HG03457 (cell line): ENCODE results near the gene CALB2.
"Not testable (repeated sequence)": the region's sequence is repeated elsewhere in the genome, so short reads cannot be mapped to it uniquely, and the experiment has no call there.

Experiments used
- ATAC-seq: cut with Tn5 transposase; IDR thresholded peaks from one replicate; pipeline ENCODE4 v1.9.1; 2021; ENCODE audit warnings: moderate number of reproducible peaks; ENCODE audit not compliant: unreplicated experiment

The CALB2 gene, protein sequence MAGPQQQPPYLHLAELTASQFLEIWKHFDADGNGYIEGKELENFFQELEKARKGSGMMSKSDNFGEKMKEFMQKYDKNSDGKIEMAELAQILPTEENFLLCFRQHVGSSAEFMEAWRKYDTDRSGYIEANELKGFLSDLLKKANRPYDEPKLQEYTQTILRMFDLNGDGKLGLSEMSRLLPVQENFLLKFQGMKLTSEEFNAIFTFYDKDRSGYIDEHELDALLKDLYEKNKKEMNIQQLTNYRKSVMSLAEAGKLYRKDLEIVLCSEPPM

DNA sequence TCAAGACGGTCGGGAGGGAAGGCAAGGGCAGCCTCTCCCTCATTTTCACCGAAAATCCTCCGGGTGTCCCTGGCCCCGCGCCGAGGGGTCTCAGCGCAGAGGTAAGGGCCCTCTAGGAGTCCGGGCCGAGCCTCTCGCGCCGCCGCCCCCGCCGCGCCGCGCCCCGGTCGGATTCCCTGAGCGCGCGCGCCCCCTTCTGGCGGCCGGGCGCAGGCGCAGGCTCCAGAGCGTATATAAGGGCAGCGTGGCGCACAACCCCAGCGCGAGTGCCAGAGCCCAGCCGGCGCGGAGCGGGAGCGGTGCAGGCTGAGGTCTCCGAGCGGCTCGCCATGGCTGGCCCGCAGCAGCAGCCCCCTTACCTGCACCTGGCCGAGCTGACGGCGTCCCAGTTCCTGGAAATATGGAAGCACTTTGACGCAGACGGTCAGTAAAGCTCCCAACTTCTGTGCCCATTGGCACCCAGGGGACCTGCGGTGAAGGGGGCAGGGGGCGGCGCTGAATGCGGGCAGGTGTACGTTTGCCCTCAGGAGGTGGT lies at the start of gene CALB2:
CALB2 (plus strand) TSS at position 260 of the 535 bp plus-strand sequence; CDS start at position 330, 70 bp downstream.
- no peak for ATAC-seq

DNA sequence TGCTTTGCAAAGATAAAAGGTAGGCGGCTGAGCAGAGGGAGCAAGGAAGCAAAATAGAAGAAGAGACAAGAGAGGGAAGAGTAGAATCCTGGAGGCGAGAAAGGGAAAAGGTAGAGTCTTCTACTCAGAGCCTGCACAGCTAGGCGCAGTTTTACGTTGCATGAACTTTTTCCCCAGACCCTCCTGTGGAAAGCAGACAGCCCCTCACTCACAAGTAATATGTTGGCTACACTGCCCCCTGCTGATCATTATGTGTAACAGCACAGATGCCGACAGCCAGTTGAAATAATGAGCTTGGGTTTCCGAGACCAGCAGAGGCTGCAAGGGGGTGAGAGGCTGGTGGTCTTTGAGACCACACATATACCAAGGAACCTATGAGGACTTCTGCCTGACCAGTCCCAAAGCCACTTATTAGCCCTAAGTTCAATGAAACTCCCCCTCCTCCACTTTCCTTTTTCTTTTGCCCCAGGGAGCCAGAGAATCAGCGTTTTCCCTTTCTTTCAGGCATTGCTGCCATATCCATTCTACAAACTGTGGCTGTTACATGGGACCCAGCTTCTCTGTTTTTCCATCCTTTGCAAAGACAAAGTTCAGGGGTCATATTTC lies 46.9 kb upstream of the CALB2 start:
- ATAC-seq, result no peak

DNA sequence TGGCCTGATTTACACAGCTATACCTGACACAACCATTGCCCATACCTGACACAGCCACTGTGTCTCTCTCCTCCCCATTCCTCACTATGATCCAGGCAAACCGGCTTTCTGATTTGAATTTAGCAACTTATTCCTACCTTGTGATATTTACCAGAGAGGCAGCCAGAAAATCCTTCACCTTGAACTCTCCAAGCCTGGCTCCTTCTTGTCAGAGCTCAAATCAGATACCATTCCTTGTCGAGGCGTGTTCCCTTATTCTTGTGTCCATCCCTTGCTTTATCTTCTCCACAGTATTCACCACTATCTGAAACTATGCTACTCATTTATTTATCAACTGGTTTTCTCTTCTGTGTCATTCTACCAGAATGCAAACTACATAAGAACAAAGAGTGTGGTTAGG lies 44.9 kb upstream of the CALB2 start:
- not testable (repeated sequence) for ATAC-seq

DNA sequence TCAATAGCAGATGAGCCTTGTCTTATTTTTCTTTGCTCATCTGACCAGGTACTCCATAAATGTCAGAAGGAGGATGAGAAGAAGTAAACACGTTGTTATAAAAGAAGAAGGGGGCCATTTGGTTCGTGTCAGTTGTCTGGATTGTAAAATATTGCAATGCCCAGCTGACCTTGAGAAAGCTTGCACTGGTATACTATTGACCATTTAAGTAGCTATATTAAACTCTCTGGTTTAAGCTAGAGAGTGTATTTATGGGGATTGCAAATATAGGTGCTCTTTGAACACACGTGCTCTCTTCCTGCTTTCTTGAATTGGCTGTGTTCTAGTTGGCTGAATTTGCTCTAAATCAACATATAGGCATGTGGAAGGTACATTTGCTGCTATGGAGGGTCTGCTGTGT lies 43.3 kb upstream of the CALB2 start:
- no peak for ATAC-seq

DNA sequence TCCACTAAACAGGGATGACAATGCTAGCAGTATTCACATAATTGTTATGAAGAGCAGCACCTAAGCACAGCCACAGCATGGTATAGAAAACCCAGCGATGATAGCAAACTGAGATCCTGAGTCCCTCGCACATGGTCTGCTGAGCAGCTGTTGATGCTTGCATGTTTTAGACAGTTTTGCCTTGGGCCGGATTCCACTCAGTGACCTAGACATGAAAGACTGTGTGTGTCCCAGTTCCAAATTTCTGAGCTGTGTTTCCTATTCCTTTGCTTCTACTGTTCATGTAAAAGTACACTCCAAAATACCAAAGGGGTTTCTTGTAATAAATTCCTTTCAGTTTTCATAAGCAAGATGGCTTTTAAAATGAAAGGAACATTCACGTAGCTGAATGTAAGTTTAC lies 38.5 kb upstream of the CALB2 start:
- ATAC-seq, result no peak

DNA sequence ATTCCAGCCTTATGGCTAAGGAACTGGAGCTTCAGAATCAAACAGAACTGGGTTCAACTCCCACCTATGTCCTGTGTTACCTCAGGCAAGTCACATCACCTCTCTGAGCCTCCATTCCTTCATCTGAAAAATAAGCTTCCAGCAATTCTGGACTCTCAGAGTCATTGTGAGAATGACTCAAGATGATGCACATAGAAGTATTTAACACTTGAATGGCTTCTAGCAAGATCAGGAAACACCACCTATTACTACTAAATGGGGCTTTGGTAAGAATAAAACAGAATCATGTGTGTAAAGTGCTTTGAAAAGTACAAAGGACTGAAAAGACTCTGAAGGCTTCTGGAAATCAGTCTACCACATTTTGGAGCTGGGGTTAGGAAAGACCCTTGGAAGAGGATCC lies 30.8 kb upstream of the CALB2 start:
- no peak for ATAC-seq

DNA sequence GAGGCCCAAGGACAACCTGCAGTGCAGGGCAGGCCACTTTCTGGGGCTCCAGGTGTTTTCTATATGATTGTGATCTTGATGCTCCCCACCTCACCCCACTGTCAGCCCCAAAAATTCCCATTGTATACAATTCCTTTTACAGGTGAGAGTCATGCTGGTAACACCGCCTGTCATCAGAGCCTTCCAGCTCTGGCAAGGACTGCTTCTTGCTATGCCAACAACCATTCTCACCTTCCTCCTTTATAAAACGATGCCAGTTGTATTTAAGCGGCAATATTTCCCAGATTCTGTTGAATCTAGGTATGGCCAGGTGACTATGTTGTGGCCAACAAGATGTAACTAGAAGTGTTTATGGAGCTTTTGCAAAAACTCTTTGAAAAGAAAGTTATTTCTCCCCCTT lies 30.4 kb upstream of the CALB2 start:
- ATAC-seq, result no peak

DNA sequence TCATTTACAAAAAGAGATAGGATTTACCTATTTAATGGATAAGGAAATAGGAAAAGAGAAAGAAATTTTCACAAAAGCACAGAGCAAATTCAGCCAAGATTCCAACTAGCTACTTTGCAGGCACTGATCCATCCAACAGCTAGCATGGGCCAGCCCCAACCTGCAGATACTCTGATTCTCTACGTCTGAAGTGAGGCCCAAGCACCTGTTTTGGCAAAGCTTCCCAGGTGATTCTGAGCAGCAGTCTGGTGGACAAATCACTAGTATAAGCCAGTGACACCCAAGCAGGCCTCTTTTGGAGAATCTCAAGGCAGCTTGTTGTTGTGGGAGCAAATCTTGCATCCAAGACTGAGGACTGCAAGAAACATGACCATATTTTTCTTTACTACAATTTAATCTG lies 20.9 kb upstream of the CALB2 start:
- no peak for ATAC-seq

DNA sequence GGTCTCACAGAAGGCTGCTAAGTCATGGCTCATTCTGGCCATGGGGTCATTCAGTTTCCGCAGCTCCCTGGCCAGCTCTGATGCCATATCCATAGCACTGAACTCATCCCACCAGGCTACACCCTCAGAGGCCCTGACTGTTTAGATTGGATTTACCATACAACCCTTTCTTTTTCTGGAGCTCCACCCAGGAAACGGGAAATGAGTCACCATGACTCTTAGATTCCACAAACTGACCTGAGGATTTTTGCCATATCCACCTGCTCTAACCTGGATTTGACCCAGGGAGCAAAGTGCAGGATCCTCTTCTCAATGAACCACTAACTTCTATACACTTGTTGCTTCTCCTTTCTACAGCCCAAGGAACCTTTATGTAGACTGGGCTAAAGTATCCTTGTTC lies 20.3 kb upstream of the CALB2 start:
- no peak for ATAC-seq

DNA sequence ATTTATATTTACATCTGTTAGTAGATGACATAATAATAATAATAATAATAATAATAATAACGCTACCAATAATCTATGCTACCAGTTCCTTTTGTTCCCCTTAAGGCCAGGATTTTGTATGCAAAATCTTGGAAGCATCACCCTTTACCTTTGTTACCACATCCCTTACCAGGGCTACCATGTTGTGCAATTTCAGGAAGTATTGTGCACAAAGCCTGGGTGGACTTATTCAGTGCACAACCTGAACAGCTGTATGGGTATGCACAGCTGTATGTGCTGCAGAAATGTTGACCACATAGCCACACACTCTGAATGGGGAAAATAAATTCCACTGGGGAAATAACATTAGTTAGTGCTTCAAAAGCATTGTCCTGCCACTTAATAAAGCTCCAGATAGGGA lies 19.9 kb upstream of the CALB2 start:
- ATAC-seq, result no peak

DNA sequence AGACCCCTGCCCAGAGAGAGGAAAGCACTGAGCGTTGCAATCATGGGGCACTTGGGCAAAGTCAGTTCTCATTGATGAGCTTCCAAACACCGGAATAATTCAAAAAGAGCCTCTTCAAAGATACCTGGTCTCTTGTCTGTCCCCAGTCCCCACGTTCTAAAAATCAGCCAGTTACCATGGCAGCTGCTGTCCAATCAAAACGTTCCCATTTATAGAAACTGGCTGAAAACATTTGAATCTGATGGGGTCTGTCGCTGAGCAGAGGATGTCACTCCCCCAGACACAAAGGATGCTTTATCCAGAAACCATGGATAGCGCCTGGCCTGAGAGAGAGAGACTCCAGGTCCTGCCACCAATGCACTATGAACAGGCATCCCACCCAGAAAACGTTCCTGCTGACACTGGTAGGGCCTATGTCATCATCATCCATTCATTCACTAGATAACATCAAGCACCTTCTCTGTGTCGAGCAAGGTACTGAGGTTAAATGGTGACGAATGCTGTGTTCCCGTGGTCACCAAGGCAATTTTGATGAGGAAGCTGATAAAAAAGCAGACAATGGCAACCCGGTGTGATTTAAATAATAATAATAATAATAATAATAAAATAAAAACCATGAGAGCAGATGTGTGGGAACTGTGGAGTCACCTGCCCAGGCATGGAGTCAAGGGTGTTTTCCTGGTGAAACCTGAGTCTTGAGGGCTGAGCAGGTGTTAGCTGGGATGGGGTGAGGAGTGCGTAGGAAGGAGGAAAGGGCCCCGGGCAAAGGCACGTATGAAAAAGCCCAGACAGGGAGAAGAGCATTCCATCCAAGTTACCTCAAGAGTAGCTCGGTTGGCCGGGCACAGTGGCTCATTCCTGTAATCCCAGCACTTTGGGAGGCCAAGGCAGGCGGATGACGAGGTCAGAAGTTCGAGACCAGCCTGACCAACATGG lies 19.0 kb upstream of the CALB2 start:
- no peak for ATAC-seq

DNA sequence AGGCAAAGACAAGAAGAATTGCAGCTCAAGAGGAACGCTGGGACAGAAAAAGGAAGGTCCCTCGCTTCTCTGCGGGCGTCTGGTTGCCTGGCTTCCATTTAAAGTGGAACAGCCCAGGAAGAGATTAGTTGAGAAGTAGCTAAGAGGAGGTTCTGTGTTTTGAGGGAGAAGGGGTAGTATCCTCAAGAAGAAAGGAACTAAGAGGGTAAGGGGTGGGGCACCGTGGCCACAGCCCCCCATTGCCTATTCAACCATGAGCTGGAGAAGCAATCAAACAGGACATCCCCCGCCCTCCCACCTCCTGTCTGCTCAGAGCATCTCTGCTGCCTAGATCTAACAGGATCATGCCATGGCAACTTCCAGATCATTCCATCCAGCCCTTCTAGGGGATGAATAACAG lies 18.1 kb upstream of the CALB2 start:
- no peak for ATAC-seq

DNA sequence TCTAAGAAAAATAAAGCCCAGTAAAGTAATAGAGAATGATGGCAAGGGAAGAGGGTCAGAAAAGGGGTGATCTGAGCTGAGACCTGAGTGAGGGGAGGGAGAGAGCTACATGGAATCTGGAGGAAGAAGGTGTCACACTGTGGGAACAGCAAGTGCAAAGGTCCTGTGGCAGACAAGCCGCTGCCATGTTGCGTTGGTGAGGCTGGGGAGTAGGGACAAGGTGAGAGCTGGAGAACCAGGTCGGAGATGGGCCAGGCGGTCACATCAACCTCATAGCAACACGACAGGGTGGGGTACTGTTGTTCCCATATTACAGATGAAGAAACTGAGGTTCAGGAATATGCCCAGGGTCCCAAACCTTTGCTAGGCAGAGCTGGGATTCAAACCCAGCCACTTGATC lies 16.6 kb upstream of the CALB2 start:
- no peak for ATAC-seq

DNA sequence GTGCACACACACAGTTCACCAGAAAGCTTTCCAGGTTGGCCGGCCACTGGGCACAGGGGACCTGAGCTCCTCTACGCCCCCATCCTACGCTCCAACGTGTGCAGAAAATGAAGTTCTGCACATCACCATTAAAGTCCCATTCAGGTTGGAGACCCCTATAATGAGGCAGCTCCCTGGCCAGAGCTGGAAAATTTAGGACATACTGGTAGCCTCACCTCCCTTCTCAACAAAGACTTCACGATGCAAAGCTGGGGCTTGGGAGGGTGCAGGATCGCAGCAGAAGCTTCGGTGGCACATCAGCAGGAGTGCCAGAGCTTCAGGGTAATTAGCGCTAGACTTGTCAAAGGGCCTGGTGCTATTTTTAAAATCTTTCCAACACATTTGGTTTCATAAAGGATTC lies 15.4 kb upstream of the CALB2 start:
- no peak for ATAC-seq

DNA sequence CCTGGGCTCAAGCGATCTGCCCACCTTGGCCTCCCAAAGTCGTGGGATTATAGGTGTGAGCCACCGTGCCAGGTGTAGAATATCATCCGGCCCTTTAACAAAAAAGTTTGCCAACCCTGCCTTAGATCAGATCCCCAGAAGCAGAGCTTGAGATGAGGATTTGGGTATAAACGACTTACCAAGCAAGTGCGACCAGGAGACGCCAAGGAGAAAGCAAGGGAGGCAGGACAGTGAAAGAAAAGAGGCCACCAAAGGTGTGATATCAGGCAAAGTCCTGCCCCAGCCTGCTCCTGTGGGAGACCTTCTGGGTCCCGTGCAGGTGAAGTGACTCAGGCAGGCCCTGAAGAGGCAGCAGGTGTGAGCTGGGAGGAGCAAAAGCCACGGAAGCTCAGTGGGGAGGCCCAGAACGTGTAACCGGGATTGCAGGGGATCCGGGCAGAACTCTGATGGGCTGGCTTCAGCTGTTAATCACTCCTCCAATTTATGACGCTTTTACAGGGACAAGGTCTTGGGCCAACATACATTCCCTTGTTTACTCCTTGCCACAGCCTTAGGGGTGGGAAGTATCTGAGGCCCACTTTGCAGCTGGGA lies 14.1 kb upstream of the CALB2 start:
- no peak for ATAC-seq

DNA sequence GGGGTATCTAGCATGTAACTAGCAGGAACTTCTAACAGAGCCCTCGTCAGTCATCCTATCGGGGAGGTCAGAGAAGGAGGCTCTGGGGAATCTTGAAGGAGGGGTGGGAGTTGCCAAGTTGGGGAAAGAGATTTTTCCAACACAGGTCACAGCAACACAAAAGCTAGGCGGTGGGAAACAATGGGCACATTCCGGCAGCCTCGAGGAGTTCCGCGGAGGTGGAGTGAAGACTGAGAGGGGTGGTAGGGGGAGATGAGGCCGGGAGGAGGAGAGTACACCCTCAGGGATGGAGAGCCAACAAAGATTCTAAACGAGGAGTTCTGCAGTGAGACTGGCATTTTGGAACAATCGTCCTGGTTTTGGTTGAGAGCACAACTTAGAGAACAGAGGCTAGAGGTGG lies 13.5 kb upstream of the CALB2 start:
- no peak for ATAC-seq

DNA sequence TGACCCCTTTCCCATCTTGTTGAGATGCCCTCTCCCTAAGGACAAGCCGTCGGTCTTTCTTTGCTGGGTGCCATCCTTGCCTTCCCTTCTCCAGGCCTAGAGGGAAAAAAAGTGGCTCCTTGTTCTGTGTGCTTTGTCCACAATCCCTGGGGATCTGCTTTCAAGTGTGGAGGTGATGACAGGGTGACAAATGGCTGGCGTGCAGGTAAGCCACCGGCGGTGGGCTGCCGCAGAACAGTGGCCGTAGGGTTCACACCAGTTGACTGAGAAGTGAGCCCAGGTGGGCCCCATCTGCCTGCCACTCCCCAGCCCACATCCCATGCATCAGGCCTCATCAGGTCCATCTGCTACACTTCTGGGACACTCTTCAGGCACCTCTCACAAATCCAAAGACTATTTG lies 11.4 kb upstream of the CALB2 start:
- no peak for ATAC-seq

DNA sequence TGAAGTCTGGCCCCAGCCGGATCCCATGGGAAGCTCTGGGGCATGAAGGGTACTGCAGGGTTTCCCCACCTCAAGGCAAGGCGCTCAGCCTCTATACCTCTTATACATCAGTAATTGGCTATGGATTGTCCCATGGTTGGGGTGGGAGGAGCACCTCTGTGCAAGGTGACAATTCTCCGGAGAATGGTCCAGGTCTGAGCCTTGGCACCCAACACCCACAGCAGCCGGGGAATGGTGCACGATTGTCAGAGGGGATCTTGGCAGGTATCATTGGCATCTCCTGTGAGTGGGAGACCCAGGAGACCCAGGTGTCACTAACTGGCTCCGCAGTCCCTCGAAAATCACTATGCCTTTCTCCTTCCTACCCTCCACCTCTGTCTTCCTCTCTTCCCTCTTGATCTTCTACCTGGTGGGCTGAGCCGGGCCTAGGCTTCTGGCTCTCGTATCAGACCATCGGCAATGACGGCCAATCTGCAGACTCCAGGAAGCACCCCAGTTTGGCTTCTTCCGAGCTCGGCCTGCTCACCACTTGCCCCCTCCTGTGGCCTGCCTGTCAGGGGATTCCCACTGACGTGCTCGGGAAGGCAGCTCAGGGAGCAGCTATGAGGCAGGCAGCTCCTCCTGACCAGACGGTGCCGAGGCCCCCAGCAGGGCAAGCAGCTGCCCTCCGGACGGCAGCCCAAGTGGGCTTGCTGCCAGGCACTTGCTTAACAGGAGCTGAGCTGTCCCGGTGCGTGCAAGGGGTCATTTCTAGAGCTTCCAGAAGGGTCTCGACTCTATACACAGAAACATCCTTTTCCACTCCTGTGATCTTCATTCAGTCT lies 10.0 kb upstream of the CALB2 start:
- no peak for ATAC-seq

DNA sequence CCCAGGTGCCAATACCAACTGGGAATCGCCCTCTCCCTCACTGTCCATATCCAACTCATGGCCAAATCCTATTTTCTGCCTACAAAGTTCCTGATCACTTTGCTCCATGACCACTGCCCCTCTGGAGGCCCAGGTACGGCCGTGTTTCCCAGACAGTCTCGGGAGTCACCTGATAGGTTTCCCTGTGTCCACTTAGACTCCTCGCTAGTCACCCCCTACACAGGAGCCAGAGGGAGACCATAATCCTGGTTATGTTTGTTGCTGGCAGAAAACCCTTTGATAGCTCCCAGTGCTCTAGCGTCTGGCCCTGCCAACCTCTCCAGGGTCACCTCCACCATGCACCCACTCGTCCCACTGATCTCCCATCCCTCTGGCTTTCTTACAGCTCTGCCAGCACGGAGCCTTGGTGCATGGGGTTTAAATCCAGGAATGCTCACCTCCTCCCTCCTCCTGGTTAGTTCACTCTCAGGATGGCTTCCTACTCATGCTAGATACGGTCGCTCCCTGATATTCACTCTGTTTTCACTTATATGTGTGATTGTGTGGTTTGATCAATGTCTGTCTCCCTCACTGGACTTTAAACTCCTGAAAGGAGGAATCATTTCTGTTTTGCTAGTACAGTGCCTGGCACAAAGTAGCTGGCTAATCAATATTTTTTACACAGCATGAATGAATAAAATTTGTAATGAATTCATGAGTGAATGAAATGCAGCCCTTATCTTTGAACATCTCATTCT lies 7.5 kb upstream of the CALB2 start:
- no peak for ATAC-seq

DNA sequence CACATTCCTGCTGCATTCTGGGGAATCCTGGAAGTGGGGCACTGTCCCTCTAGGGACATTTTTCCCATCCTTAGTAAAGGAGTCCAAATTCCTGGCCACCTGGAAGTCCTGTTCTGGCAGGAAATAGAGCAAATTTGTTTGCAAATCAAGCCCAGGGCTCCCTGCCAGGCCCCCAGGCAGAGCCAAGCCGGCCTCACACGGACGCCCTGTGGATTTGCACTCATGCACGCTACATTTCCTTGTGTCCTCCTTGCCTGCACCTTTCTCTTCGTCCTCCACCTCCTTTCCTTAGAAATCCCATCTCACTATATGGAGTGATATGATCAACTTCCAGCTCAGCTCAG lies 7.0 kb upstream of the CALB2 start:
- no peak for ATAC-seq
